ENCODE measurements around the gene YBX2.
"Not testable (repeated sequence)": the region's sequence is repeated elsewhere in the genome, so short reads cannot be mapped to it uniquely, and the experiment has no call there.

YBX2 gene

GRCh38 chr17:7294614-7295153 lies at the start of gene YBX2:
YBX2 (minus strand) TSS chr17:7294639; CDS start chr17:7294500, 139 bp downstream.
- peak; percentile 73 for DNase-seq

GRCh38 chr17:7343250-7343649 lies 48.8 kb upstream of the YBX2 start:
- DNase-seq = no peak

DNA sequence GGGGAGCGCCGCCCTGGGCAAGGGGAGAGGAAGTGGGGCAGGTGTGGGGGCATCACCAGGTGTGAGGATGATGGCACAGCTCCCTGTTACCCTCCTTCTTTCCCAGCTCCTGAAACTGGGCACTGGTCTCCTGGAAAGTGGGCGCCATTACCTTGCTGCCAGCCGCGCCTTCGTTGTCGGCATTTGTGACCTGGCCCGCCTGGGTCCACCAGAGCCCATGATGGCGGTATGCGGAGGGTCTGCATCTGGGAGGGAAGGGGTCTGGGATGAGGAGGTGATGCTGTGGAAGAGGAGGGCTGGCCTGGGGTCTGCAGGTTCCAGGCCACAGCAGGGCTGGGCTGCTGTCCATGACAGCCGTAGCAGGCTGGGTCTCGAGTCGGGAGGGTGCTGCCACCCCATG lies 47.4 kb upstream of the YBX2 start:
- DNase-seq = no peak

DNA sequence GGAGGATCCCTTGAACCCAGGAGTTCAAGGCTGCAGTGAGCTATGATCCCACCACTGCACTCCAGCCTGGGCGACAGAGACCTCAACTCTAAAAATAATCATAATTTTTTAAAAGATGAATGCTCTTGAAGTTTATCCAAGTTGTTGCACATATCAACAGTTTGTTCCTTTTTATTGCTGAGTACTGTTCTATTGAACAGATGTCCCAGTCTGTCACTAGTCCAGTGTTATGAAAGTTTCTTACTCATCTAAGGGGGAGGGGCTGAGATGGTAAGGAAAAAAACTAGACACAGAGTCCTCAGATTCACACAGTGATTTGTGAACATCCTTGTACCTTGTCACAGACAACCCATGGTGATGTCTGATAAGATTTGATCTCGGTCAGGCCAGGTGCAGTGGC lies 45.7 kb upstream of the YBX2 start:
- no peak for DNase-seq

GRCh38 chr17:7337600-7337999 lies 43.2 kb upstream of the YBX2 start:
- DNase-seq = not testable (repeated sequence)

GRCh38 chr17:7336240-7337175 lies 42.1 kb upstream of the YBX2 start, which contains the start of gene ACAP1:
ACAP1 (plus strand) TSS chr17:7336529; CDS start chr17:7336735, 206 bp downstream.
- DNase-seq = peak; percentile 84

DNA sequence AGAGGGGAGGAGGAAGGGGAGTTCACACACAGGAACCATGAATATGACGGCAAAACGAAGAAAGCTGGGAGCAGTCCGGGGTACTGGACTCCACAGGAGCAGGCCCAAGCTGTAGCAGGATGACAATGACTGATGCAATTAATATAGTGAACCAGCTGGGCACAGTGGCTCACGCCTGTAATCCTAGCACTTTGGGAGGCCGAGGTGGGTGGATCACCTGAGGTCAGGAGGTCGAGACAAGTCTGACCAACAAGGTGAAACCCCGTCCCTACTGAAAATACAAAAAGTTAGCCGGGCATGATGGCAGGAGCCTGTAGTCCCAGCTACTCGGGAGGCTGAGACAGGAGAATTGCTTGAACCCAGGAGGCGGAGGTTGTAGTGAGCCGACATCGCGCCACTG lies 41.3 kb upstream of the YBX2 start:
- DNase-seq = not testable (repeated sequence)

- no peak for DNase-seq
Measured at GRCh38 chr17:7334938-7335538, 40.6 kb upstream of the YBX2 start.

- not testable (repeated sequence) for DNase-seq
Measured at GRCh38 chr17:7332600-7333069, 38.2 kb upstream of the YBX2 start.

DNA sequence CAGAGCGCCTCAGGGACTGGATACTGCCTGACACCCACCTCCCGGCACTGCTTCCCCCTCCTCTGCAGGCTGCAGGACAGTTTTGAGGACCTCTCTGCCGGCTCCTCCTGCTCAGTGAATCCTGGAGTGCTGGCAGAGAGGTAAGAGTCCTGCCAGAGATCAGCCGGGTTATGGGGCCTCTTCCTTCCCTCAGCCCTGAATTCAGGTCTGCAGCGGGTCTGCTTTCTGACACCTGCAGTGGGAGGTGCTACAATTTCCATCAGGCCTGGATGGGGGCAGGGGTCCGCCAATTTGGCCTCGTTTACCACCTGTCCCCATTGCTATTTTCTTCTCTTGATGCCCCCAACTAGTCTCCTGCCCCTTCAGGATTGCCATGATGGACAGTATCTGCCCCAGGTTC lies 37.7 kb upstream of the YBX2 start:
- no peak for DNase-seq

- no peak for DNase-seq
Measured at GRCh38 chr17:7330638-7331015, 36.2 kb upstream of the YBX2 start.

- peak; percentile 84 for DNase-seq
Measured at GRCh38 chr17:7329997-7330637, 35.7 kb upstream of the YBX2 start.

DNA sequence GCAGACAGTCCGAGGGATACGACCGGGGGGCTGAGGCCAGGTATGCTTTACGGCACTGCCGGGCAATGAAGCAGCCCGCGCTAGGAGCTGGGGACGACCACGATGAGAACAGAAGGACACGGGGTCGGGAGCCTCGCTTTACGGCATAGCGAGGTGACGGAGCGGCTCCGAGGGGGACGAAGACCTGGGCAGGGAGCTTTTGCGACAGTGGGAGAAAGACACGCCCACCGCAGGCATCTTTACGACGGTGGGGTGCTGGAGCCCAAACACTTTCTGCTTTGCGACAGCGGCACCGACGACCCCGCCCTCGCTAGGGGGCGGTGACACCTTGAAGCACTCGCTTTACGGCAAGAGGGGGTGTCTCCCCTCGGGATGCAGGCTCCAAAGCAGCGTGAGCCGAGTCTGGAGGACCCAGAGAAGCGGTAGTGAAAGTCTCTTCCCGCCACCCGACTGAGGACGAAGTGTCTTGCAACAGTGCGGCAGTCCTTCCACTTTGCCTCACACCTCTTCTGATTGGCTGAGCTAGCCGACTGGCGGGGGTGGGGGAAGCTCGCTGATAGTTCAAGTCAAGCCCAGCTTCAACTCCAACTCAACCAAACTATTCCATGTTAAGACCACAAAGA lies 35.0 kb upstream of the YBX2 start:
- DNase-seq = peak; percentile 96

- no peak for DNase-seq
Measured at GRCh38 chr17:7328840-7329373, 34.5 kb upstream of the YBX2 start, which contains the start of gene NEURL4. NEURL4 (minus strand) TSS chr17:7329335; CDS start chr17:7329312, 23 bp downstream.

DNA sequence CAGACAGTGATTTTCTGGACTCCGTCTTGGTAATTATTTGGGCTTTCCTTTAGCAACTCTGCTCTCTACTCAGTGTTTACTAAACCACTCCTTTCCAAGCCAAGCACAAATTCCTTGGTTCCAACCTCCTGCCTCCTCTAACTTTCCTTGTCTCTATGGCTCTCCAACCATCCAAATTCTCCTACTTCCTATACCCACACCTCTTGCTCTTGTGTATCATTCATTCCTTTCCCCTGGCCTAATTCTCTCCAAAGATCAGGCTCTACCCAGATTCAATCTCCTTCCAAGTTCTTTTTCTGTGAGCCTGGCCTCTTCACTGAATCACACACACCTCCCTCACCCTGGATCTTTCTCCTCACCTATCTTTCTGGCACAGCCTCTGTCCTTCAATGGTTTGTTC lies 33.6 kb upstream of the YBX2 start:
- no peak for DNase-seq

- DNase-seq = no peak
Measured at GRCh38 chr17:7327501-7327900, 33.1 kb upstream of the YBX2 start.

- no peak for DNase-seq
Measured at GRCh38 chr17:7327056-7327455, 32.6 kb upstream of the YBX2 start.

DNA sequence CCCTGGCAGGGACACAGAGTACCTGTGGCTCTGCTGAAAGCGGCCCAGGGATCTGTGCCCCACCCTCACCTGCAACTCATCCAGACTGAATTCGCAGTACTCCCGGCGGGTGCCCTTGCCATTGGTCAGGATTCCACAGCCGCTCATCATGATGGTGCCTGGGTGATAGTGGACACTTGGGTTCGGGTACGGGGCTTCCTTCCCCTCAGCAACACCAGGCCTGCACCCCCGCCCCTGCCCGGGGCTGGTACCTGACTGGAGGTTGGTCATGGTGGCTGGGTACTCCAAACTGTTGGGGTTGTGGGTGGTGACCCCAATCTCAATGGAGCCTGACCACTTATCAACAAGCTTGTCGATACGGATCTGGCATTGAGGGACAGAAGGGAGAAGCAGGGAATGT lies 31.7 kb upstream of the YBX2 start:
- DNase-seq = no peak

- no peak for DNase-seq
Measured at GRCh38 chr17:7325031-7325528, 30.6 kb upstream of the YBX2 start.

DNA sequence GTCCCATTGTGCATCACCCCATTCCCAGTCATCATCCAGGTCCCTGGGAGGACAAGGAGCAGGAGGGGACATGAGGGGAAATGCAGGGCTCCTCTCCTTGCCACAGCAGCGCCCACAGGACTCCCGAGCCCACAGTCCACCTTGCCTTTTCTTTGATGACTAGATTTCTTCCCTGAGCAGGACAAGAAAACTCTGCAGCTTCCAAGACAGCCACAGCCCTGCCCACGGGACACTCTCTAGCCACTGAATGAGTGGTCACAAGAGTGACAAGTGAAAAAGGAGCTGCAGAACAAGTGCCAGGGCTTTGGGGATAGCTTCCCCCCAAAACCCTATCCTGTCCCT lies 30.0 kb upstream of the YBX2 start:
- no peak for DNase-seq

GRCh38 chr17:7323731-7324437 lies 29.4 kb upstream of the YBX2 start:
- DNase-seq = peak; percentile 66

Measured in stimulated activated CD4-positive, alpha-beta T cell treated with anti-CD3 and anti-CD28 coated beads, Interleukin-4, amount 100 ng/mL, for 24 hours (primary cell).